ENCODE measurements around the gene PLXNC1.
"Not testable (repeated sequence)": the region's sequence is repeated elsewhere in the genome, so short reads cannot be mapped to it uniquely, and the experiment has no call there.

Gene PLXNC1

DNA sequence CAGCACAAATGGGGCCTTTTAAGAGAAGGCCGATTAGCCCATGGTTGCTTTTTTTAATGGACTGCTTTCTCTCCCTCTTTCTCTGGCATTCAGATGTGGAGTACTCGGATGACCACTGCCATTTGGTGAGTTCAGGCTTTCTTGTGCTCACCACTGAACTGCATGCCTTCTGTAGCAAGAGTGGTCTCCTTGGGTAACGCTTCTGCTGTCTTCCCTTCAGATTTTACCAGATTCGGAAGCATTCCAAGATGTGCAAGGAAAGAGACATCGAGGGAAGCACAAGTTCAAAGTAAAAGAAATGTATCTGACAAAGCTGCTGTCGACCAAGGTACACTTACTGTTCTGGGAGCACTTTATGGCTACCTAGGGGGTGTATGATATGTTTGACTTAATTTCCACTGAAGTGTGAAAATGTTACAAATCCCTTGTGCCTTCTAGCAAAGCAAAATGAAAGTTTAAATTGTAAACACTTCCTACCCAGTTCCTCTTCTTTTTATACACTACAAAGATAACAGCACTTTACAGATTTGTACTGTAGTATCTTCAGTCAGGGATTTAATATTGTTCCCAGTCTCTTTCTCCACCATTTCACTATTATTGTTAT is 148.8 kb downstream of the PLXNC1 start:
- no peak for DNase-seq (ENCODE audit: low read depth in 2 of 2)

- DNase-seq (ENCODE audit: low read depth in 2 of 2): no peak
These were observed 149.6 kb downstream of the PLXNC1 start for GRCh38 chr12:94297876-94298505.

- no peak for DNase-seq (ENCODE audit: low read depth in 2 of 2)
These were observed 151.5 kb downstream of the PLXNC1 start for GRCh38 chr12:94299846-94300245.

DNA sequence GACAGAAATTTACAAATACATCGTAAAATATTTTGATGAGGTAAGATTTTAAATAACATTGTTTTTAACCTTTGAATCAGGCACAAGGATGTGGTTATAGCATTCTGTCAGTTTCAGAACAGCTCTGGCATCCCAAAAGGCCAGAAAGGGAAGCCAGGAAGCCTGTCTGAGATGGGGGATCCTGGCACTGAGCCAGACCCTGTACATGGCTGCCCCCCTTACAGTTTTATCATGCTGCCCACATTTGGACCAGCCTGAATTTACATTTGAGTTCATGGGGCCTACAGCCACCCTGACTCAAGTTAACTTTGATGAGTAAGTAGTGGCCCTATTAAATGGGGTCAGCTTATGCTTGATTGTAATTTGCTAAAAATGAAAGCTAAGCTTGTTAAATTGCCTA is 155.6 kb downstream of the PLXNC1 start:
- no peak for DNase-seq (ENCODE audit: low read depth in 2 of 2)

- no peak for DNase-seq (ENCODE audit: low read depth in 2 of 2)
These were observed 156.2 kb downstream of the PLXNC1 start for GRCh38 chr12:94304566-94305061.

DNA sequence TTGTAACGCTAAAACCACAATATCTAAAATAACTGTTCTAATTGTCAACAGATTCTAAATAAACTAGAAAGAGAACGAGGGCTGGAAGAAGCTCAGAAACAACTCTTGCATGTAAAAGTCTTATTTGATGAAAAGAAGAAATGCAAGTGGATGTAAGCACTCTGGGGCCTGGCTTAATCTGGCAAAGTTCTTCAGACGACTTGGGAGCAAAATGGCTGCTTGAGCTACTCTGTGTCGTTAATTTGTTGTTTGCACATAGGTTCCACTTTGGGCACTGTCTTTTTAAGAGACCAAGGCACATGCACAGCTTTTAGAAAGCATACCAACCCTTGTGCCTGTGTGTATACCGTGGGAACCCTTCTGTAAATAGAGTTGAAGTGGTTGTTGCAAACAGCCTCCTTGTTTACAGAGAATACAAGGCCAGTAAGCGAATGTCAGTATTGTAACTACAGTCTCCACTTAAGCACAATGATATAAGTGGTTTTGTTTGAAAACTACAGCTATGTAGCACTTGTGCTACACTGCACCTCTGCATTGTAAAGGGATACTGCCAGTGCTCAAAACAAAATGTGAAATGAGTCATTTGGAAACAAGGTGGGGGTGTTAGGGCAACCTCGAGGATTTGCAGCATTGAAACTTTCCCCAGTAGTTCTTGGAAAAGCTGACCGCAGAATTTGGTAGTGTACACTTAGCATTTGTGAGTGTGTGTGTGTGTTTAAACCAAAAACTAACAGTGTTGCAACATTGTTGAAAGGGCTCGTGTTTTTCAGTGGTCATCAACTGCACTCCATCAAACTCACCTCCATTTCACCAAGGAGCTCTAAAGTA is 157.0 kb downstream of the PLXNC1 start:
- DNase-seq (ENCODE audit: low read depth in 2 of 2): no peak

DNA sequence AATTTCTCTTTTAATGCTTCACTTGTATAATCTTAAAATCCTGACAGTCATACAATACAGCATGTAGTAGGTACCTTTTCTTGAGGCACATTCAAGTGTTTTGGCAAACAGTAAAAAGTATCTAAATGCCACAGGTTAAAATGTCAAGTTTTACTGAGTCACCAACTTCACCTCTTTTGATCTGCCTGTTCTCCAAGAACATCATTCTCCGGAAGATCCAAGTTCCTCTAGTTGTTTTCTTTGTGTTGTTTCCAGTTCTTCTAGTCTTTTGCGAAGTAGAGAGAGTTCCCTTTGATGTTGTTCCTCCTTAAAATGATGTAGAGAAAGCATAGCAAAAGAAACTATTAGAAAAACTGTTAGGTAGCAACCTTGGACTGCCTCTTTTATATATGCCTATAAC is 160.2 kb downstream of the PLXNC1 start:
- DNase-seq (ENCODE audit: low read depth in 2 of 2): no peak

DNA sequence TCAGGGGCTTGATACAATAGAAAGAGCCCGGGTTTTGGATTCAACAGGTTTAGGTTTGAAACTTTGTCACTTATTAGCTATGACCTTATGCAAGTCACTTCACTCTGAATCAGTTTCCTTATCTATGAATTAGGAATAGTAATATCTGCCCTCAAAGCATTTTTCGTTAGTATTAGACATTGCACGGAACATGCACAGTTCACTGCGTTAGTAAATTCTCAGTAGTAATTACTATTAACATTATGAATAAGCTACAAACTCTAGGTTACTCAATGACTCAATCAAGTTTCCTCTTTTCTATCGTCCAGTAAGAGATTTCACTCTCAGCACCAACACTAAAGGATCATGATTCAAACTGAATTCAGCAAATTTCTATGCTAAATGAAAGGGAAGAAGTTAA is 161.0 kb downstream of the PLXNC1 start:
- no peak for DNase-seq (ENCODE audit: low read depth in 2 of 2)

- DNase-seq (ENCODE audit: low read depth in 2 of 2): no peak
These were observed 164.0 kb downstream of the PLXNC1 start for GRCh38 chr12:94312378-94312777.

GRCh38 chr12:94316600-94316999 is 168.2 kb downstream of the PLXNC1 start:
- DNase-seq (ENCODE audit: low read depth in 2 of 2): not testable (repeated sequence)

DNA sequence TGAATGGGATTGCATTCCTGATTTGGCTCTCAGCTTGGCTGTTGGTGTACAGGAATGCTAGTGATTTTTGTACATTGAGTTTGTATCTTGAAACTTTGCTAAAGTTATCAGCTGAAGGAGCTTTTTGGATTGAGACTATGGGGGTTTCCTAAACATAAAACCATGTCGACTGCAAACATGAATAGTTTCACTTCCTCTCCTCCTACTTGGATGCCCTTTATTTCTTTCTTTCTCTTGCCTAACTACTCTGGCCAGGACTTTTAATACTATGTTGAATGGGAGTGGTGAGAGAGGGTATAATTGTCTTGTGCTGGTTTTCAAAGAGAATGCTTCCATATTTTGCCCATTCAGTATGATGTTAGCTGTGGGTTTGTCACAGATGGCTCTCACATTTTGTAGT is 169.8 kb downstream of the PLXNC1 start:
- DNase-seq (ENCODE audit: low read depth in 2 of 2): no peak

- DNase-seq (ENCODE audit: low read depth in 2 of 2): no peak
These were observed 171.7 kb downstream of the PLXNC1 start for GRCh38 chr12:94320109-94320508.

GRCh38 chr12:94322346-94322745 is 174.0 kb downstream of the PLXNC1 start:
- no peak for DNase-seq (ENCODE audit: low read depth in 2 of 2)

- no peak for DNase-seq (ENCODE audit: low read depth in 2 of 2)
These were observed 177.9 kb downstream of the PLXNC1 start for GRCh38 chr12:94326234-94326633.

- DNase-seq (ENCODE audit: low read depth in 2 of 2): no peak
These were observed 178.3 kb downstream of the PLXNC1 start for GRCh38 chr12:94326727-94327126.

GRCh38 chr12:94327809-94328208 is 179.4 kb downstream of the PLXNC1 start:
- no peak for DNase-seq (ENCODE audit: low read depth in 2 of 2)

DNA sequence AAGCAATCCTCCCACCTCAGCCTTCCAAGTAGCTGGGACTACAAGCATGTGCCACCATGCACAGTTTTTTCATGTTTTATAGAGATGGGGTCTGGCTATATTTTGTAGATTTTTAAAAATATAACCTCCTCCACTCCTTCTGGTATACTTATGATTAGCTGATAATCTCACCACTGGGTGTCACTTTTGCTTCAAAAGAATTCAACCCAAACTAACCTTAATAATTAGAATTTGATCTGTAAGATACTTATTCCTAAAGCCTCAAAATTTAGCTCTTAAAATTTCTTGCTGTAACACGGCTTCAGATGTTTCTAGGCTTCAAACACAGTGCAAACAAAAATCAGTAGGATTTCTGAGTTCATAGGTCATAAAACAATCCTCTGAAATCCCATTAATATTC is 181.0 kb downstream of the PLXNC1 start:
- DNase-seq (ENCODE audit: low read depth in 2 of 2): no peak

GRCh38 chr12:94333396-94333795 is 185.0 kb downstream of the PLXNC1 start:
- DNase-seq (ENCODE audit: low read depth in 2 of 2): no peak

- no peak for DNase-seq (ENCODE audit: low read depth in 2 of 2)
These were observed 188.0 kb downstream of the PLXNC1 start for GRCh38 chr12:94336211-94336925.

DNA sequence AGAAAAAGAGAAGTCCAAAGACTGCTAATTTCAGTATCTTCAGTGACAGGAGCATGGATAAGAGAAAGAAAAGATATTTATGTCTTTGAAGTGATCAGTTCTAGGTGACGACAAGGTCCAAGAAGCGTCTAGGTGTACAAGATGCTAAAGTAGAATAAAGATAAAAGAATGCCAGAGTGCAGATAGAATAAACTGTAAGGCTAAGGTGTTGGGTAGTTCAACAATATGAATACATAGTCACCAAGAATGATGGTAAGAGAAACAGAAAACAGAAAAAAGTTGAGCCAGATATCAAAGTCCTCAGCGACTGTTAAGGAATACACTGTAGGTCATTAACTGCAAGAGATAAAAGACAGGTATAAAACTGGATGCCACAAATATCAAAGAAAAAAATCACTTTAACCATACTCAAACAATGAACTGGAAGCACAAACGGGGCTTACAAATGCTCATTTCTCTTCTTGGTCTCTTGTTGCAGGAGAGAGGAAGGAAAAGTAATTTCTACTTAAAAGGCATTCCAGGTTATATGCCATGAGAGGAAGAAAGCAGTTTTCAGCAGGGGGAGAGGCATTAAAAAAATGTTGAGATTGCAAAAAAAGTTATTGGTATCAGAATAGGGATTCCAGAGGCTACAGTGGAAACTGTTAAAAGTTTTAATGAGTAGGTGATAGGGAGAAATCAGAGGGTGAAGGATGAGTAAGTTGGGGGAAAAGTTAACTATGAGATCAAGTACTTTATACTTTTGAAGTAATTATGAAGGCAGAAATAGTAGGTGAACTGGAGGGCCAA is 189.8 kb downstream of the PLXNC1 start:
- no peak for DNase-seq (ENCODE audit: low read depth in 2 of 2)

- DNase-seq (ENCODE audit: low read depth in 2 of 2): no peak
These were observed 192.2 kb downstream of the PLXNC1 start for GRCh38 chr12:94340573-94340972.
